Naive B cell (primary cell): Measurements from ENCODE around the gene C9. TPM values are rescaled to one million over a fixed set of nuclear protein-coding genes. Genes with fewer than 3 reads are reported as not detected.

Source experiments
- ATAC-seq, 2 donors: fragments of 150-1000 bp; cut with Tn5 transposase; 2 replicates each; pipeline ENCODE4 v1.10.0; 2021; ENCODE audit warnings: low read depth in 2 of 2, mild to moderate bottlenecking in 2 of 2, moderate library complexity in 2 of 2
- DNase-seq: peaks from one replicate; pipeline ENCODE4 v3.0.0; 2022
- H3K27ac Mint-ChIP-seq, 6 donors: one replicate each; pipeline ENCODE4 v1.8.0; 2020 to 2022; ENCODE audit warnings: mild to moderate bottlenecking in 6 of 6, mixed read lengths in 6 of 6, moderate library complexity in 5 of 6, inconsistent platforms in 2 of 6
- H3K27me3 Mint-ChIP-seq, 3 donors: one replicate each; pipeline ENCODE4 v1.8.0; 2021 to 2022; ENCODE audit warnings: mixed read lengths in 3 of 3, mild to moderate bottlenecking in 1 of 3
- H3K36me3 Mint-ChIP-seq, 2 donors: one replicate each; pipeline ENCODE4 v1.8.0; 2020 to 2022; ENCODE audit warnings: mixed read lengths in 2 of 2, inconsistent platforms in 1 of 2, mild to moderate bottlenecking in 1 of 2
- H3K4me1 Mint-ChIP-seq, 3 donors: one replicate each; pipeline ENCODE4 v1.8.0; 2020 to 2022; ENCODE audit warnings: mixed read lengths in 3 of 3, inconsistent platforms in 1 of 3, mild to moderate bottlenecking in 1 of 3, moderate library complexity in 1 of 3
- H3K4me3 Mint-ChIP-seq, 8 donors: one replicate each; pipeline ENCODE4 v1.8.0; 2020 to 2022; ENCODE audit warnings: mild to moderate bottlenecking in 8 of 8, mixed read lengths in 8 of 8, moderate library complexity in 8 of 8, inconsistent platforms in 2 of 8
- H3K9me3 Mint-ChIP-seq, 7 donors: one replicate each; pipeline ENCODE4 v1.8.0; 2020 to 2022; ENCODE audit warnings: mixed read lengths in 7 of 7, mild to moderate bottlenecking in 5 of 7, inconsistent platforms in 2 of 7, moderate library complexity in 1 of 7
- polyA plus RNA-seq, 6 donors: library from polyadenylated mRNA; unstranded; fragments of 300-500 nt; fragmentation: Illumina TruSeq; gene quantifications; one replicate each; pipeline ENCODE4 v1.2.3, GENCODE V29; 2021; ENCODE audit warnings: low read depth in 6 of 6

The C9 gene
- polyA plus RNA-seq, 6 donors from 2014 or later = not detected

GRCh38 chr5:39363217-39363616, 1.1 kb downstream of the C9 start:
- DNase-seq (no peak), ATAC-seq (no peak)
- Mint-ChIP-seq H3K36me3 (no peaks in the 10 kb centered on the region), H3K4me1 (no peaks in the 10 kb centered on the region), H3K4me3 (peak overlapping the region in 1 of 8 donors; percentile 26), H3K9me3 (no peaks in the 10 kb centered on the region), H3K27me3 (peaks cover 0 to 8% (median 3%) of the 10 kb centered on the region in 3 donors), H3K27ac (no peak overlapping the region)

DNA sequence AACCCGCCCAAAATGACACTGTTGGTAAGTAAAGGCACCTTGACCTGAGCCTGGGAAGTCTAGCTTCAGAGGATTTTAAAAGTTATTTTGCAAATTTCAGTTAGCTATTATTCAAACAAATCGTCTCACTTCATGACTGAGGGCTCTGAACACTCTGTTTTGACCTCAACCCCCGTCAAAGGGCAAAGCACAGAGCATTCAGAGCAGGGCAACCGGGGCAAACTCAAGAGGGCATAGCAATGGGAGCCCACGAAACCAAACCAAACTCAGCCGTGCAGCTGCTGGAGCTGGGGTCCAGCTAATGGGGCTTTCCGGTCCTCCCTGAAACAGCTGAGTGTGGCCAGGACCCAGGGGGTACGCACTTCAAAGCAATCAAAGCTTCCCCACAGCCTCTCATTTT, 1.6 kb downstream of the C9 start:
- Mint-ChIP-seq H3K4me1 (no peaks in the 10 kb centered on the region), H3K27me3 (peaks cover 0 to 9% (median 3%) of the 10 kb centered on the region in 3 donors), H3K4me3 (no peak overlapping the region), H3K27ac (no peak overlapping the region), H3K9me3 (no peaks in the 10 kb centered on the region), H3K36me3 (no peaks in the 10 kb centered on the region)
- ATAC-seq = no peak
- no peak for DNase-seq

DNA sequence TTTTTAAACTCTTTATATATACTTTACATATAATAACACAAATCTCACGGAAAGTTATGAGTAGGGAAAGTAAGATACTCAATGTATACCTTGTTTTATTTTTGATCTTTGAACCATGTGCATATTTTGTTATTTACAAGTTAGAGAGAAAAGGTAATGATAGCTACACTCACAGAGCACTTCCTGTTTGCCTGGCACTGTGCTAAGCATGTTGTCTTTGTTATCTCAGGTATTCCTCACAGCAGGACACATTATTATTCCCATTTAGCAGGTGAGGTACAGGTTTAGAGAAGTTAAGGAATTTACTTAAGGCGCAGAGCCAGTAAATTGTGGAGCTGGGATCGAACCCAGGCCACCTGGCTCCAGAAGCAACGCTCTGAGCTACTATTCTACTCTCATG, 3.0 kb downstream of the C9 start:
- Mint-ChIP-seq H3K4me3 (no peak overlapping the region), H3K9me3 (no peaks in the 10 kb centered on the region), H3K27ac (no peak overlapping the region), H3K36me3 (no peaks in the 10 kb centered on the region), H3K4me1 (no peaks in the 10 kb centered on the region), H3K27me3 (peaks cover 0 to 9% (median 4%) of the 10 kb centered on the region in 3 donors)
- no peak for DNase-seq
- ATAC-seq = no peak

DNA sequence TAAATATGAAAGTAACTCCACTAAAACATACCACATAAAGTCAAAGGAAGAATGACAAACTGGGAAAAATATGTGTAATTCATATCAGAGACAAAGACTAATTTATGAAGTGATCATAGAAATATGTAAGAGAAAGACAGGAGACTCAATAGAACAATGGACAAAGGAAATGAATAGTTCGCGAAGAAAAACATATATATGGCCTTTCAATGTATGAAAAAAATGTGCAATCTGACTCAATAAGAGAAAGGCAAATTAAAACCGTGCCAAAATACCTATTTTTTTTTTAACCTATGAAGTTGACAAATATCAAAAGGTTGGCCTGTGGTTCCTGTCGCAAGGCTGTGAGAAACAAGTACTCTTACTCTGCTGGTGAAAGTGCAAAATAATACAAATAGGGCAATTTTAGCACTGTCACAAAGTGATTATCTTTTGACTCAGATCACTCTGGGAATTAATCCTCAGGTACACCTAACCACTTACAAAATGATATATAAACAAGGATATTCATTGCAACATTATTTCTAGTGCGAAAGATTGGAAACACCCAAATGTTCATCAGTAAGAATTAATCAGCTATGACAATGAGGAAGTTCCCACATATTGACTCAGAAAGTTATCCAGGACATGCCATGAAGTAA, 3.7 kb downstream of the C9 start:
- Mint-ChIP-seq H3K36me3 (no peaks in the 10 kb centered on the region), H3K9me3 (no peaks in the 10 kb centered on the region), H3K4me1 (no peaks in the 10 kb centered on the region), H3K27ac (no peak overlapping the region), H3K4me3 (no peak overlapping the region), H3K27me3 (peaks cover 0 to 9% (median 7%) of the 10 kb centered on the region in 3 donors)
- DNase-seq (no peak), ATAC-seq (no peak)

GRCh38 chr5:39356263-39356662, 8.0 kb downstream of the C9 start:
- Mint-ChIP-seq H3K27me3 (peaks cover 0 to 10% (median 9%) of the 10 kb centered on the region in 3 donors), H3K4me1 (peaks cover 0 to 8% (median 0%) of the 10 kb centered on the region in 3 donors), H3K27ac (no peak overlapping the region), H3K9me3 (peaks cover 4 to 17% (median 13%) of the 10 kb centered on the region in 7 donors), H3K4me3 (no peak overlapping the region), H3K36me3 (peaks cover 3 to 9% of the 10 kb centered on the region in 2 donors)
- DNase-seq (no peak), ATAC-seq (no peak)

- DNase-seq (no peak), ATAC-seq (no peak)
- H3K36me3 Mint-ChIP-seq = peaks cover 4 to 9% of the 10 kb centered on the region in 2 donors
- no peak overlapping the region for H3K4me3 Mint-ChIP-seq
- peak overlapping the region in 1 of 6 donors; percentile 6 for H3K27ac Mint-ChIP-seq
- H3K4me1 Mint-ChIP-seq = peaks cover 0 to 8% (median 0%) of the 10 kb centered on the region in 3 donors
- peaks cover 0 to 10% (median 9%) of the 10 kb centered on the region in 3 donors for H3K27me3 Mint-ChIP-seq
- peaks cover 4 to 24% (median 19%) of the 10 kb centered on the region in 7 donors for H3K9me3 Mint-ChIP-seq
Observed at GRCh38 chr5:39355324-39355723, 9.0 kb downstream of the C9 start.

DNA sequence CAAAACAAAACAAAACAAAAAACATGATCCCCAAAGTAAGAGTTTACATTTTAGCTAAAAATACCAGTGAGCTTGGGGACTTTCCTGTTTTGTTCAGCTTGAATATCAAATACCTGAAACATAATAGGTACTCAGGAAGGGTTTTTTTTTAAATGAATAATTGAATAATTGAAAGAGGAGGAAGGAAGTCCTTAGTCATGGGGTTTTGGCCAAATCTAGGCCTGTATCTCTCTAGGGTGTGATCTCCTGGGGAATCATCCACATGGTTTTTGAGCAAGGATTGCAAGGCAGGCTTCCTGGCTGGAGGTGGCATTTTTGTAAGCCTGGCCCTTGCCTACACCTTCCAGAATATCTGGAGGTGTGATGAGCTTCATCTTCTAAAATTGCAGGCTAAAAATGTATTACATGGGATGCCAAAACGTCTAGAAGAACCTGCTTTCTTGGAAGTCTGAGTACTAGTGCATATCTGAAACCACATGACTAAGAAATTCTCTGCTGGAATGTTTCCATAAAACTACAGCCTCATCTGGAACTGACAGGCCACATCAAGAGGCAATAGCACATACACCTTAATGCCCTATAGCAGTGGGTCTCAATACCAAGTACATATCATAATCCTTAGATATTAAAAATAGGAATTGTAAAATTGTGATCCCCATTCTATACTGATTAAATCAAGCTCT, 10.4 kb downstream of the C9 start:
- peaks cover 13 to 38% (median 27%) of the 10 kb centered on the region in 7 donors for H3K9me3 Mint-ChIP-seq

GRCh38 chr5:39352951-39353350, 11.3 kb downstream of the C9 start:
- Mint-ChIP-seq H3K4me1 (peaks cover 0 to 8% (median 0%) of the 10 kb centered on the region in 3 donors), H3K36me3 (peaks cover 4 to 17% of the 10 kb centered on the region in 2 donors), H3K27ac (no peak overlapping the region), H3K27me3 (peaks cover 9 to 10% (median 9%) of the 10 kb centered on the region in 3 donors), H3K4me3 (no peak overlapping the region), H3K9me3 (peaks cover 13 to 38% (median 27%) of the 10 kb centered on the region in 7 donors)
- ATAC-seq = no peak
- no peak for DNase-seq

More for the DNA sequence above, 10.4 kb downstream of the C9 start:
- Mint-ChIP-seq H3K4me3 (no peak overlapping the region), H3K4me1 (peaks cover 0 to 8% (median 0%) of the 10 kb centered on the region in 3 donors), H3K27me3 (peaks cover 9 to 10% (median 9%) of the 10 kb centered on the region in 3 donors), H3K27ac (no peak overlapping the region), H3K36me3 (peaks cover 4 to 17% of the 10 kb centered on the region in 2 donors)
- no peak for DNase-seq
- no peak for ATAC-seq

GRCh38 chr5:39352170-39352569, 12.1 kb downstream of the C9 start:
- no peak for ATAC-seq

GRCh38 chr5:39349484-39349883, 14.8 kb downstream of the C9 start:
- H3K27ac Mint-ChIP-seq = peak overlapping the region in 2 of 6 donors; percentile 12 to 51
- peaks cover 4 to 14% (median 9%) of the 10 kb centered on the region in 3 donors for H3K27me3 Mint-ChIP-seq
- DNase-seq (no peak), ATAC-seq (no peak)
- H3K4me1 Mint-ChIP-seq = peaks cover 0 to 8% (median 0%) of the 10 kb centered on the region in 3 donors
- H3K4me3 Mint-ChIP-seq = no peak overlapping the region
- peaks cover 4 to 17% of the 10 kb centered on the region in 2 donors for H3K36me3 Mint-ChIP-seq
- peaks cover 13 to 47% (median 27%) of the 10 kb centered on the region in 7 donors for H3K9me3 Mint-ChIP-seq

More at GRCh38 chr5:39352170-39352569, 12.1 kb downstream of the C9 start:
- H3K4me1 Mint-ChIP-seq = peaks cover 0 to 8% (median 0%) of the 10 kb centered on the region in 3 donors
- H3K9me3 Mint-ChIP-seq = peaks cover 13 to 40% (median 27%) of the 10 kb centered on the region in 7 donors
- DNase-seq = no peak
- no peak overlapping the region for H3K27ac Mint-ChIP-seq
- no peak overlapping the region for H3K4me3 Mint-ChIP-seq
- peaks cover 4 to 17% of the 10 kb centered on the region in 2 donors for H3K36me3 Mint-ChIP-seq
- peaks cover 3 to 10% (median 9%) of the 10 kb centered on the region in 3 donors for H3K27me3 Mint-ChIP-seq

DNA sequence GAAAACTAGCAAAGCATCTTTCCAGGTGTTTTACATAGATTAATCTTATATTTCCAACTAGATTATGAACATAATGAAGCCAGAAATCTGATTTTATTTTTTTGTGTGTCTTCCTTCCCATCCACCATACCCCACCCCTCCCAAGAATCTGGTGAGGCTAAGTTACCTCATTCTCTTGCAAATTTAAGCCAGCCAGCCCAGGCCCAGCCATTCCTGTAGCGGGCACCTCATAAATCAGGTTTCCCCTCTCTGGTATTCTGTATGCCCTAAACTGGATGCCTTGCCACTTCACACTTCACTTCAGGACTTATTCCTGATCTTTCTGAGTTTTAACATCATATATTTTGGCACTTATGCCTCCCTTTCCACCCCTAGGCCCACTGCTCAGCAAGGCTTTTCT, 21.8 kb downstream of the C9 start:
- DNase-seq = no peak
- H3K27me3 Mint-ChIP-seq = peaks cover 9 to 46% (median 46%) of the 10 kb centered on the region in 3 donors
- peaks cover 0 to 5% of the 10 kb centered on the region in 2 donors for H3K36me3 Mint-ChIP-seq

GRCh38 chr5:39341896-39342295, 22.4 kb downstream of the C9 start:
- Mint-ChIP-seq H3K9me3 (peaks cover 0 to 9% (median 2%) of the 10 kb centered on the region in 7 donors), H3K4me3 (no peak overlapping the region), H3K4me1 (no peaks in the 10 kb centered on the region), H3K27me3 (peaks cover 9 to 46% (median 46%) of the 10 kb centered on the region in 3 donors), H3K36me3 (peaks cover 0 to 5% of the 10 kb centered on the region in 2 donors), H3K27ac (no peak overlapping the region)
- DNase-seq = no peak
- ATAC-seq = no peak

More for the DNA sequence above, 21.8 kb downstream of the C9 start:
- H3K27ac Mint-ChIP-seq = no peak overlapping the region
- H3K4me1 Mint-ChIP-seq = no peaks in the 10 kb centered on the region
- H3K9me3 Mint-ChIP-seq = peaks cover 0 to 9% (median 2%) of the 10 kb centered on the region in 7 donors
- no peak overlapping the region for H3K4me3 Mint-ChIP-seq
- ATAC-seq = no peak

GRCh38 chr5:39340506-39340905, 23.8 kb downstream of the C9 start:
- peaks cover 0 to 5% of the 10 kb centered on the region in 2 donors for H3K36me3 Mint-ChIP-seq
- no peak overlapping the region for H3K4me3 Mint-ChIP-seq
- ATAC-seq (no peak), DNase-seq (no peak)
- peaks cover 9 to 46% (median 42%) of the 10 kb centered on the region in 3 donors for H3K27me3 Mint-ChIP-seq
- H3K9me3 Mint-ChIP-seq = peaks cover 0 to 9% (median 2%) of the 10 kb centered on the region in 7 donors
- no peaks in the 10 kb centered on the region for H3K4me1 Mint-ChIP-seq
- H3K27ac Mint-ChIP-seq = no peak overlapping the region
